GM18870 (cell line): ENCODE results near the gene KRTAP5-10.
"Not testable (repeated sequence)": the region's sequence is repeated elsewhere in the genome, so short reads cannot be mapped to it uniquely, and the experiment has no call there.

Experiments
- ATAC-seq: cut with Tn5 transposase; IDR thresholded peaks from one replicate; pipeline ENCODE4 v1.9.1; 2021; ENCODE audit warnings: moderate library complexity; ENCODE audit not compliant: unreplicated experiment

KRTAP5-10 gene

DNA sequence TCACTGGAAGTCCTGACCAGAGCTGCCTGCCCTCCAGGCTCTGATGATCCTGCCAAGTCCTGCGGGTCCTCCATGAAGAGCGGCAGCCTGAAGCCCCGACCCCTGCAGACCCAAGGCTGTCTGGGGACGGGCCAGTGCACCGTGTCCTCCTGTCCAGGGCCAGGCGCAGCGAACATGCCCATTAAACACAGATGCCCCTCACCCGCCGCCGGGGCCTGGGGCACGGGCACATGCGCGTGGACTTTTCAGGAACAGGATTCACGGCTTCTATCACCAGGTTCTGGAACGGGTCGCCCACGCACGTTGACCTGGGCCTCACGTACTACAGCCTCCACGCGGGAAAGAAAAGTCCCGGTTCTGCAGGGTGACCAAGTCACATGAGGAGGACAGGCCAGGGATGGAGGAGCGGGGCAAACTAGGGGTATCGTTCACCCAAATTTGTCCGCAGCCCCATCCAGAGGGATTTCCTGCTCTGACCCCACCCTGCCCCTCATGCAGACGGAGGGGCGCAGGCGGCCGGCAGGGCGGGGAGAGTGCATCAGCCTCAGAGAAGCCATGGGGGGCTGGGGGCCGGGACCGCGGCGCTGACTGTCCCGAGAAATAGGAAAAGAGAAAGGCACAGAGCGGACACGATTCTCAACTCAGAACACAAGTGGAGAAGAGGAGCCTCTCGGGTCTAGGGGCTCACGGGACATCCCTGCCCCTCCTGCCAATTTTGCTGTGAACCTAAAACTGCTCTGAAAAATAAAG lies 5.9 kb downstream of the KRTAP5-10 start:
- ATAC-seq = not testable (repeated sequence)

DNA sequence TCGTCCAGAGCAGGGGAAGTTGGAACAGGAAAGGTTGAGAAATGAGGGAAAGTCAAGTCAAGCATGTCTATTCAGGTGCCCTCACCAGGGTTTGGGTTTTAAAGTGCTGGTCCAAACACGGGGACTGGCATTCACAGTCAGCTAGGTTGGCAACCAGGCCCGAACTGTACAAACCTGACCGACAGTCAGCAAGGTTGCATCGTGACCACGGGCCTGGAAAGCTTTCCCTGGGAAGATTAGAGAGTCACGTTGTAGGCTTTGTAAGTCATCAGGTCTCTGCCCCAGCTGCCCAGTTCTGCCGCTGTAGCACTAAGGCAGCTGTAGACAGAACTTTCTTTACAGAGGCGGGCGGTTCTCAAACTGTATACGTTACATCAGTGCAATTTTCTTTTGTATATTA lies 7.4 kb downstream of the KRTAP5-10 start:
- ATAC-seq = no peak

DNA sequence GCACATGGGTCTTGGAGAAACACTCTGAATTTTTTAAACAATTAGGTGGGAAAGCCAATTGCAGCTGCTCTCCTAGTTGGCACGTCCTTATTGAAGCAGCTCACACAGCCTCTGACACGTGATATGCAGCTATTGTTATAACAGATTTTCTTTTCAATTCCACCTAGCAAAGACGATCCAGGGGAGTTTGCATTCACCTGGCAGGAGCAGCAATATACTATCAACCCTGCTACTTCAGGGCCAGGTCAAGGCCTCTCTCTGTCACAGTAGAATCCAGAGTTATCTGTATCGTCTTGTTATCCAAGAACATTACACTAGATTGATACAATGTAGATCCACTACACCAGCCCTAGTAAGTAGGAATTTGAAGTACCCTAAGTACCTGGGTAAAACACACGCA lies 9.1 kb downstream of the KRTAP5-10 start:
- ATAC-seq = no peak

DNA sequence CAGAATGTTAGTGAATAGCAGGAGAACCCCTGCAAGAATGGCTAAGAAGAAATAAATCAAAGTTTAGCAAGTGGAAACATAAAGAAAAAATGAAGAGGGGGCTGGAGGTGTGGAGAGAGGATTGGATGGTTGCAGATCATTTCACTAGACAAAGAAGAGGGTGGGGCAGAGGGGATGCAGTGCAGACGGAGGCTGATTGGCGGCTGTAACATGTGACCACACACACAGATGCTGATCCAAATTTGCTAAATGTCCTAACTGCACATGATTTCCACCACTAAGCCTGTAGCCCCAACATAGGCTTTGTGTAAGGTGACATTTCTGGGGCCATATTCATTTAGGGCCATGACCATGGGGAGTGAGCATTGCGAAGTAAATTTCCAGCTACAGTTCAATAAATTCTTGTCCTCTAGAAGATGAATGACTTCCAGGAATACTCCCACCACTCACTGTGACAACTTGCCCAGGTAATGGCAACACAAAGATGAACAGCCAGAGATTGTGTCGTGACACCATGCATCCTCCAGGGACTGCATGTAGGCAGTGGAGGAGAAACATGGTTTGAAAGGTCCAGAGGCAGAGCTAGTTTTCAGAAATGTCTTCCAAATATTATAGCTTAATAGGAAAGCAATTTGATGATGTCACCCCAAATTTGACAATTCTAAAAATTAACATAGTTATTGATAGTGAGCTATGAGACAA lies 10.5 kb downstream of the KRTAP5-10 start:
- ATAC-seq = no peak

DNA sequence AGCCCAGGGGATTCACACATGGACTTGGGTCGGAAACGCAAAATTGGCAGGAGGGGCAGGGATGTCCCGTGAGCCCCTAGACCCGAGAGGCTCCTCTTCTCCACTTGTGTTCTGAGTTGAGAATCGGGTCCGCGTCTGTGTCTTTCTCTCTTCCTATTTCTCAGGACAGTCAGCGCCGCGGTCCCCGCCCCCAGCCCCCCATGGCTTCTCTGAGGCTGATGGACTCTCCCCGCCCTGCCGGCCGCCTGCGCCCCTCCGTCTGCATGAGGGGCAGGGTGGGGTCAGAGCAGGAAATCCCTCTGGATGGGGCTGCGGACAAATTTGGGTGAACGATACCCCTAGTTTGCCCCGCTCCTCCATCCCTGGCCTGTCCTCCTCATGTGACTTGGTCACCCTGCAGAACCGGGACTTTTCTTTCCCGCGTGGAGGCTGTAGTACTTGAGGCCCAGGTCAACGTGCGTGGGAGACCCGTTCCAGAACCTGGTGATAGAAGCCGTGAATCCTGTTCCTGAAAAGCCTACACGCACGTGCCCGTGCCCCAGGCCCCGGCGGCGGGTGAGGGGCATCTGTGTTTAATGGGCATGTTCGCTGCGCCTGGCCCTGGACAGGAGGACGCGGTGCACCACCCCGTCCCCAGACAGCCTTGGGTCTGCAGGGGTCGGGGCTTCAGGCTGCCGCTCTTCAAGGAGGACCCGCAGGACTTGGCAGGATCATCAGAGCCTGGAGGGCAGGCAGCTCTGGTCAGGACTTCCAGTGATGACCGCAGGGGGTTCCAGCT lies 11.5 kb downstream of the KRTAP5-10 start:
- ATAC-seq = not testable (repeated sequence)

DNA sequence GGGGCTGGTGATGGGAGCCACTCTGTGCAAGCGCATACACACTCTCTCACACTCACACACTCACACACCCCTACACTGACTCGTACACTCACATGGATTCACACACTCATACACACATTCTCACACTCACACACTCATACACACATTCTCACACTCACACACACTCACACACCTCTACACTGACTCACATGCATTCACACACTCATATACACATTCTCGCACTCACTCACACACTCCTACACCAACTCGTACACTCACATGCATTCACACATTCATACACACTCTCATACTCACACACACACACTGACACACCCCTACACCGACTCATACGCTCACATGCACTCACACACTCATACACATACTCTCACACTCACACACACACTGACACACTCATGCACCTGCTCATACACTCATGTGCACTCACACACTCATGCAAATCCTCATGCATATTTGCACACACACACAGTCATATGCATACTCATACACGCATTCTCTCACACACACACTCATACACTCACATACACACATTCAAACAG lies 12.2 kb downstream of the KRTAP5-10 start:
- ATAC-seq = no peak

DNA sequence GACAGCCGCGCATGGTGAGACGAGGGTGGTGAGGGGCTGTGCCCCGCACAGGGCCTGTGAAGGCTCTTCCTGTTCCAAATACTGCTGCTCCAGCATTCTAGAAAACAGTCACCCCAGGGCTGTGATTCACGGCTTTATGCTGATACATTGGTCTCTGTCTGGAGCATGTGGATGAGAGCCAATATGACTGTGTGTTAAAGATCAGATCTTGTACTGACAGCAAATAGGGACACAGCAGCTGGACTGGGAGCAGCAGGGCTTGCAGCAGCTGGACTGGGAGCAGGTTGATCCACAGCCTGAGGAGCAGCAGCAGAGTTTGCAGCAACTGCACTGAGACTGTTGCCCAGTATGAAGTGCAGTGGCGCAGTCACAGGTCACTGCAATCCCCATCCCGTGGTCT lies 14.2 kb downstream of the KRTAP5-10 start:
- ATAC-seq = not testable (repeated sequence)

DNA sequence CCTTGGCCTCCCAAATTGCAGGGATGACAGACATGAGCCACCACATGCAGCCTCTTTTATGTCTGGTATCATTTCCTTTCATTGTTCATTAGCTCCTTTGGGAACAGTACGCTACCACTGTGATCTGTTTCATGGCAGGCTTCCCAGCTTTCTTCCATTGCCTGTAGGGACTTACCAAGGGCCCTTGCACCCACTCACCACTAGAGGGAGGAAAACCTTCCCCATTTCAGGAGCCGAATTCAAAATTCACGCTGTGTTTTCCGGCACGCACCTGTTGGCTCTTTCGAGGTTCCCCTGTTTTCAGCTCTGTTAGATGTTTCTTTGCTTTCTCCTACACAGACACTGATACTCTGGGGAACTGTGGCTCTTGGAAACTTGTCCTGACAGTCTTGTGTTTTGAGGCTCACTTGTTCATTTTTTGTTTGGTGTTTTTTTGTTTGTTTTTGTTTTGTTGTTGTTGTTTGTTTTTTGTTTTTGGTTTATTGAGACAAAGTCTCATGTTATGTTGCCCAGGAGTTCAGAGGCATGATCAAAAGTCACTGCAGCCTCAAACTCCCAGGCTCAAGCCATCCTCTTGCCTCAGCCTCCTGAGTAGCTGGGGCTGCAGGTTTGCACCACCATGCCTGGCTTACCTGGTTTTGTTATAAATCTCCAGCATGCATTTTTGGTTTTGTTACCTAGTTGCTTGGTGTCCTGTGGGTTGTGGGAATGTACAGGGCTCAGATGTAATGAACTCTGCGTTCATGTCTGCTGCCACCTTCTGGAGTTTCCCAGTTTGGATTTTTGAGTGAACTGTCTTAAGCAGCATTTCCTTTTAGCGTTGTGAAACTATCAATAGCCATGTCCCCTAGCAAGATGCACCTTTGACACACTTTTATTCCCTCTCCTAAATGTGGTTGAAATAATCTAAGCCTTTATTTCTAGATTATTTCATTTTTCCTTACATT lies 15.0 kb downstream of the KRTAP5-10 start:
- ATAC-seq = no peak

DNA sequence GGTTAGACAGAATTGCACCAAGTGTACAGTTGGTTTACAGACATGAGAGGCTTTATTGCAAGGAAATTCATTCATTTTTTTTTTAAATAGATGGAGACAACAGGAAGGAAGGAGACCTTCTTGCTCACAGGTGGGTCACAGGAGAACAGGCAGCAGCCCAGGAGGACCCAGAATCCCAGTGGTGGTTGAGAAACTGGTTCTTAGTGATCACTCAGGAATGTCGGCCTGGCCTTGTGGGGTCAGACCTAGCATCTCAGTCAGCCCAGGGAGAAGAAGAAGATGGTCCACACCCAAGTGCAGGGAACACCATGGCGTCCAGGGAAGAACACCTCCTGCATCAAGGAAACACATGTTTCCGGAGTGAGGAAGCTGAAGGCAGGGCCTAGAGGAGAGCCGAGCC lies 16.5 kb downstream of the KRTAP5-10 start:
- ATAC-seq = no peak

DNA sequence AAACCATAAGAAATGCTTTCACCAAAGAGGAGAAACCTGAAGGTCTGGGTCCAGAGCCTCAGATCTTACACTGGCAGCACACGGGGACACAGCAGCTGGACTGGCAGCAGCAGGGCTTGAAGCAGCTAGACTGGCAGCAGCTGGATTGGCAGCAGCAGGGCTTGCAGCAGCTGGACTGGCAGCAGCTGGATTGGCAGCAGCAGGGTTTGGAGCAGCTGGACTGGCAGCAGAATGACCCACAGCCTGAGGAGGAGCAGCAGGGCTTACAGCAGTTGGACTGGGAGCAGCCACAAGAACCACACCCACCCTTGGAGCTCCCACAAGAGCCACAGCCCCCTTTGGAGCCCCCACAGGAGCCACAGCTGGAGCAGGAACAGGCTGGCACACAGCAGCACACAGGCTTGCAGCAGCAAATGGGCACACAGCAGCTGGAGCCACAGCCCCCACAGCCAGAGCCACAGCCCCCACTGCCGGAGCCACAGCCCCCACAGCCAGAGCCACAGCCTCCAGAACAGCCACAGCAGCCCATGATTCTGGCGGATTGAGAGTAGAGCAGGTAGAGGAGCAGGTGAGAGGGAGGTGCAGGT lies 17.0 kb downstream of the KRTAP5-10 start, which contains the start of gene KRTAP5-11:
KRTAP5-11 (minus strand) TSS at position 567 of the 587 bp plus-strand sequence; CDS start at position 529, 38 bp downstream.
- no peak for ATAC-seq

DNA sequence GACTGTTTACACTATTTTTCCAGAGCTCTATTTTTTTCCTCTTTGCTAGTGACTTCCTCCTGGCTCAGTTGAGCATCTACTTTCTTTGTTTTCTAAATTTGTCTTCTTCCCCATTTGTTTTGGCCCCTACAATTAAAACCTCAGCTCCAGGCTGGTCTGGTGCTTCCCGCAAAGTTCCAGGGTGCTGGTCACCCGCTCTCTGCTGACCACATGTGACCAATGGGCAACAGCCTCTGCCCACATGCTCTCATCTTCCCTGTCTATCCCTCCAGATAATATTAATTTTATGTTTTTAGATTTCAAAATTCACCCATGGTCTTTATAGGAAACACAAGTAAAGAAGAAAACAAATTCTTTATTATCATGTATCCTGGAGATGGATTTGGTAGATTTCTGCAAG lies 17.6 kb downstream of the KRTAP5-10 start:
- not testable (repeated sequence) for ATAC-seq

DNA sequence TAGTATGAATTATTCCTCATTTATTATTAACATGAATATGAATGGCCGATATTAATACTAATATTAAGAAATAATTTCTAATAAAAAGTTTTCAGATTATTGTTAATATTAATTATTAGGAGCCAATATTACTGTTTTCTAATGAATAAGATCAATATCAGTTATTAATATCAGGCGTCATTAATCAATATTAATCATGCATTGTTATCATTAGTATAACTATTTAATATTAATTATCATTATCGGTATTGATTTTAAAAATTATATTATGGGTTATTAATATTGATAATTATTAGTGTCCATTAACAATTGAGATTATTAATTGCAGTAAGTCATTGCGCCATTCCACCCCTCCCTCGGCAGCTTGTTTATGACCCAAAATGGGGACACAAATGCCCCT lies 20.3 kb downstream of the KRTAP5-10 start:
- not testable (repeated sequence) for ATAC-seq

DNA sequence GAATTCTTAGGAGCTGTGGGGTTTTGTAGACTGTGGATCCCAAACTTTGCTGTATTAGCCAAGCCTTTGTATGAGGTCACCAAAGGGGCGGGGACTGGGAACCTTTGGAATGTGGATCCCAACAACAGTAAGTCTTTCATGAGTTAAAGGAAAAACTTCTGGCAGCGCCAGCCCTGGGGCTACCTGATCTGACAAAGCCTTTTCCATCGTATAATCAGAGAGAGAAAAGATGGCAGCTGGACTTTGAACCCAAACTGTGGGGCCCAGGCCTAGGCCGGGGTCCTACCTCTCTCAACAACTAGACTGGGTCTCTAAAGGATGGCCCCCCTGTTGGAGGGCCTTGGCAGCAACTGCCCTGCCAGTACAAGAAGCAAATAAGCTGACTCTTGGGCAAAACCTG lies 23.0 kb downstream of the KRTAP5-10 start:
- not testable (repeated sequence) for ATAC-seq

DNA sequence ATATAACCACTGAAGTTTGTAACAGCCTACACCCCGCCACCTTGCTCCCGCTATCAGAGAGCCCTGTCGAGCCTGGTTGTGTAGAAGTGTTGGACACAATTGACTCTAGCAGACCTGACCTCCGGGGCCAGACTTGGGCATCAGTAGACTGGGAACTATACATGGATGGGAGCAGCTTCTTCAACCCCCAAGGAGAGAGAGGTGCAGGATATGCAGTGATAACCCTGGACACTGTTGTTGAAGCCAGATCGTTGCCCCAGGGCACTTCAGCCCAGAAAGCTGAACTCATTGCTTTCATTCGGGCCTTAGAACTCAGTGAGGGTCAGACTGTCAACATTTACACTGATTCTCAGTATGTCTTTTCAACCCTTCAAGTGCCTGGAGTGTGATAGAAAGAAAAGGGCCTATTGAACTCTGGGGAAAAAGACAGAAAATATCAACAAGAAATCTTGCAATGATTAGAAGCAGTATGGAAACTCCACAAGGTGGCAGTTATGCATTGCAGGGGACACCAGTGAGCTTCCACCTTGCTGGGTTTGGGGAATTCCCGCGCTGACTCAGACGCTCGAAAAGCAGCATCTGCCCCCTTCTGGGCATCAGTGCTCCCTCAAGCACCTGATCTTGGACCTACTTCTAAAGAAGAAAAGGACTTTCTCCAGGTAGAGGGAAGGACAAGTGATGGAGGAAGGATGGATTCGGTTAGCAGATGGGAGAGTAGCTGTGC lies 23.6 kb downstream of the KRTAP5-10 start:
- not testable (repeated sequence) for ATAC-seq

DNA sequence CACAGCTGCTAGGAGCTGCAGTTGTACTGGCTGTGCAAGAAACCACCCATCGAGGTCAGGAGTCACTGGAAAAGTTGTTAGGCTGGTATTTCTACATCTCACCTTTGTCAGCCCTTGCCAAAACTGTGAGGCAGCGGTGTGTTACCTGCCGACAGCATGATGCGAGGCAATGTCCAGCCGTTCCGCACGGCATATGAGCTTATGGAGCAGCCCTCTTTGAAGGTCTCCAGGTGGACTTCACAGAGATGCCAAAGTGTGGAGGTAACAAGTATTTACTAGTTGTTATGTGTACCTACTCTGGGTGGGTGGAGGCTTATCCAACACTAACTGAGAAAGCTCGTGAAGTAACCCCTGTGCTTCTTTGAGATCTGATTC lies 24.2 kb downstream of the KRTAP5-10 start:
- ATAC-seq = not testable (repeated sequence)

DNA sequence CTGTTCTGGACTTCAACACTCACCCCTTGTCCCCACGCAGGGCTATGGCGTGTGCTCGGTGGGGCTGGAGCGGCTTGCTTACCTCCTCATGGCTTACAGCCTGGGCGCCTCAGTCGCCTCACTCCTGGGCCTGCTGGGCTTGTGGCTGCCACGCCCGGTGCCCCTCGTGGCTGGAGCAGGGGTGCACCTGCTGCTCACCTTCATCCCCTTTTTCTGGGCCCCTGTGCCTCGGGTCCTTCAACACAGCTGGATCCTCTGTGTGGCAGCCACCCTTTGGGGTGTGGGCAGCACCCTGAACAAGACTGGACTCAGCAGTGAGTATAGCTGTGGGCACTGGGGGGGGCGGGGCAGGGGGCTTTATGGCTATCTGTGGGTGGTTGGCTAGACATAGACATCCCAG lies 37.9 kb downstream of the KRTAP5-10 start:
- not testable (repeated sequence) for ATAC-seq

DNA sequence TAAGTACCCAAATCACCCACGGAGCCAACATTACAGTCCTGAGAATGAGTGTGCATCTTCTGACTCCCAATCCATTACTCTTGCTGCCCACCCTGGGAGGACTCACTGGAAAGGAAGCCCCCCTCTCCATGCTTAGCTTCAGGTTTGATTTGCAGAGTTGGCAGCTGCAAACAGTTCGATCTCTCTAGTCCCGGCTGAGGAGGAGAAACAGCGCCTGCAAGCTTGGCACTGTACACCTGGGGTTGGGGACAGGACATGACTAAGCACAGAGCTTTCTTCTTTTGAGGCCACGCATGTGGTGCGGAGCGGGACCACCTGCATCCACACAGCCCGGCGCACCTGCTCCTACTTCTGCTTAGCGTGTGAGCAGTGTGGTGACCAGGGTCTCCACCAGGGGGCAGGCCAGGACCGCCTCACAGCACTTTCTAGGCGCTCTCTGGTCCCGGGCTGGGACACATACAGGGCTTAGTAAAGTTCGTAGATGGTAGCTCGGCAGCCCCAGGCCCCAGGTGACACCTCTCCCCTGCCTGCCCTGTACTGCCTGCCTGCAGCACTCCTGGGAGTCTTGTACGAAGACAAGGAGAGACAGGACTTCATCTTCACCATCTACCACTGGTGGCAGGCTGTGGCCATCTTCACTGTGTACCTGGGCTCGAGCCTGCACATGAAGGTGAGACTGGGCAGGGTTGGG lies 39.6 kb downstream of the KRTAP5-10 start:
- not testable (repeated sequence) for ATAC-seq

DNA sequence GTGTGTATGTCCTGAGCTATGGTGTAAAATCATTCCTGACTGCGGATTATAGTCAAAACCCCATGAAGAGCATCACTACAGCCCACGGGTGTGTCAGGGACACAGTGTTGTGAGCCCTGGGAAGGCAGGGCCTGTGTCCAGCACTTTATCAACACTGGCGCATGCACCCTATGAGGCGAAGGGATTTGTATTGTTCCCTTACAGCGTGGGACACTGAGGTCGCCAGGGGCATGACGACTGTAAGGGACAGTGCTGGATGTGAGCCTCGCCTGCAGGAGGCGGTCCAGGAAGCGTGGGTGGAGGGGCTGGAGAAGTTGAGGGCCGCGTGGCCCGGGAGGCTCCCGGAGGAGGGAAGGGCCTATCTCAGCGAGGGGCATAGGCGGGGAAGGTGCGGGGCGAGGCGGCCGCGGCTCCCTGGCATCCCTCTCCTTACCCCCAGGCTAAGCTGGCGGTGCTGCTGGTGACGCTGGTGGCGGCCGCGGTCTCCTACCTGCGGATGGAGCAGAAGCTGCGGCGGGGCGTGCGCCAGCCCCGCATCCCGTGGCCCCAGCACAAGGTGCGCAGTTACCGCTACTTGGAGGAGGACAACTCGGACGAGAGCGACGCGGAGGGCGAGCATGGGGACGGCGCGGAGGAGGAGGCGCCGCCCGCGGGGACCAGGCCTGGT lies 41.6 kb downstream of the KRTAP5-10 start:
- not testable (repeated sequence) for ATAC-seq
